Measurements from ENCODE around the gene PLXDC2. TPM values are rescaled to one million over a fixed set of nuclear protein-coding genes. Genes with fewer than 3 reads are reported as not detected.

PLXDC2 gene
- total and polyA plus RNA-seq, 2 donors: 7.1 to 8.0 TPM

- DNase-seq (ENCODE audit: low read depth in 6 of 9, low spot score in 9 of 9): no peak
These were observed 131.0 kb downstream of the PLXDC2 start for GRCh38 chr10:19947215-19947614.

DNA sequence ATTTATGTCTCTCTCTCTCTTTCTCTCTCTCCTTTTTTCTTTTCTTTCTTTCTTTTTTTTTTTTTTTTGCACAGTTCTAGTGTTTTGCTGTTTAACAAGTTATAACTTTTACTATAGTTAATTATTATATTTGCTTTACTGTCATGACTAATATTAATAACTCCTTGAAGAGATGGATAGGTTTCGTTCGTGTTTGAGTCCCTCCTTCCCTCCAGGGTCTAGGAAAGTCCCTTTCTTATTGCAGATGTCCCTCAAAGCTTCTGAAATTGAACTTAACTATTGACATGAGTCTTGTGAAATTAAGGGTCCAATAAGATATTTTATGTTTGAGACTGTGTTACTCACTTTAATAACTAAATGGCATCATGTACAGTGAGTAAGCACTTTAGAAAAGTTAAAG, 131.4 kb downstream of the PLXDC2 start:
- H3K9me3 ChIP-seq (ENCODE audit: control insufficient read depth in 2 of 2, insufficient read depth in 1 of 2, low read length in 1 of 2): peaks cover 0 to 2% of the 10 kb centered on the region in 2 donors
- 86% methylated on average over 2 of the region's 2 CpGs for WGBS
- H3K27ac ChIP-seq (ENCODE audit: low read depth in 1 of 2, low read length in 1 of 2): no peak overlapping the region
- no peak for DNase-seq (ENCODE audit: low read depth in 6 of 9, low spot score in 9 of 9)
- H3K36me3 ChIP-seq (ENCODE audit: control insufficient read depth in 2 of 2, insufficient read depth in 2 of 2, low read length in 1 of 2): no peaks in the 10 kb centered on the region
- no peak overlapping the region for H3K4me3 ChIP-seq (ENCODE audit: low read length in 2 of 2)
- H3K4me1 ChIP-seq (ENCODE audit: control insufficient read depth in 2 of 2, insufficient read depth in 2 of 2, low read length in 2 of 2): no peaks in the 10 kb centered on the region
- H3K27me3 ChIP-seq (ENCODE audit: control insufficient read depth in 2 of 2, insufficient read depth in 1 of 2, low read length in 1 of 2): no peaks in the 10 kb centered on the region

More at GRCh38 chr10:19947215-19947614, 131.0 kb downstream of the PLXDC2 start:
- no peak overlapping the region for H3K4me3 ChIP-seq (ENCODE audit: low read length in 2 of 2)
- H3K27ac ChIP-seq (ENCODE audit: low read depth in 1 of 2, low read length in 1 of 2): no peak overlapping the region
- no peaks in the 10 kb centered on the region for H3K4me1 ChIP-seq (ENCODE audit: control insufficient read depth in 2 of 2, insufficient read depth in 2 of 2, low read length in 2 of 2)
- 63% methylated on average over 3 of the region's 3 CpGs for WGBS
- peaks cover 0 to 2% of the 10 kb centered on the region in 2 donors for H3K9me3 ChIP-seq (ENCODE audit: control insufficient read depth in 2 of 2, insufficient read depth in 1 of 2, low read length in 1 of 2)
- no peaks in the 10 kb centered on the region for H3K36me3 ChIP-seq (ENCODE audit: control insufficient read depth in 2 of 2, insufficient read depth in 2 of 2, low read length in 1 of 2)
- H3K27me3 ChIP-seq (ENCODE audit: control insufficient read depth in 2 of 2, insufficient read depth in 1 of 2, low read length in 1 of 2): no peaks in the 10 kb centered on the region

GRCh38 chr10:19952224-19953010, 136.2 kb downstream of the PLXDC2 start:
- Histone ChIP-seq H3K9me3 (ENCODE audit: control insufficient read depth in 2 of 2, insufficient read depth in 1 of 2, low read length in 1 of 2) (no peaks in the 10 kb centered on the region), H3K4me1 (ENCODE audit: control insufficient read depth in 2 of 2, insufficient read depth in 2 of 2, low read length in 2 of 2) (no peaks in the 10 kb centered on the region), H3K27ac (ENCODE audit: low read depth in 1 of 2, low read length in 1 of 2) (no peak overlapping the region)

DNA sequence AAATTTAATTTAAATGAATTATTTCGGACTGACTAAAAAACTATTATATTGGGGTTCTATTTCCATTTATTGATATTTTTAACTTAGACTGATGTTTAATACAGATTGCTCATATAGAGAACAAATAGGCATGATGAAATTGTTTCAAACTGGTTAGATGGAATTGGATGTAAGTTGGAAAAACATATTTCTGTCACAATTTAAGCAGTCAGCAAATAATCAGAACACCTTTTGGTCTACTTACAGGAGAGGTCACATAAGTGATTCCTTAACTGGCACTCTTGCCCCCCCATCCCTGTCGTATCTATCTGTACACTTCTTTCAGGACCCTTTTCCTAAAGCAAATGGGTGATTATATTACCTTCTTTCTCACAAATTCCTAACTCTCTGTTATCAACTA, 138.4 kb downstream of the PLXDC2 start:
- no peaks in the 10 kb centered on the region for H3K9me3 ChIP-seq (ENCODE audit: control insufficient read depth in 2 of 2, insufficient read depth in 1 of 2, low read length in 1 of 2)
- no peak for DNase-seq (ENCODE audit: low read depth in 6 of 9, low spot score in 9 of 9)
- H3K27me3 ChIP-seq (ENCODE audit: control insufficient read depth in 2 of 2, insufficient read depth in 1 of 2, low read length in 1 of 2): no peaks in the 10 kb centered on the region
- WGBS: 97% methylated on average over 2 of the region's 2 CpGs
- H3K36me3 ChIP-seq (ENCODE audit: control insufficient read depth in 2 of 2, insufficient read depth in 2 of 2, low read length in 1 of 2): no peaks in the 10 kb centered on the region
- no peak overlapping the region for H3K4me3 ChIP-seq (ENCODE audit: low read length in 2 of 2)
- no peak overlapping the region for H3K27ac ChIP-seq (ENCODE audit: low read depth in 1 of 2, low read length in 1 of 2)
- H3K4me1 ChIP-seq (ENCODE audit: control insufficient read depth in 2 of 2, insufficient read depth in 2 of 2, low read length in 2 of 2): no peaks in the 10 kb centered on the region

More at GRCh38 chr10:19952224-19953010, 136.2 kb downstream of the PLXDC2 start:
- Histone ChIP-seq H3K27me3 (ENCODE audit: control insufficient read depth in 2 of 2, insufficient read depth in 1 of 2, low read length in 1 of 2) (no peaks in the 10 kb centered on the region), H3K36me3 (ENCODE audit: control insufficient read depth in 2 of 2, insufficient read depth in 2 of 2, low read length in 1 of 2) (no peaks in the 10 kb centered on the region), H3K4me3 (ENCODE audit: low read length in 2 of 2) (no peak overlapping the region)
- 92% methylated on average over 7 of the region's 7 CpGs for WGBS
- DNase-seq (ENCODE audit: low read depth in 6 of 9, low spot score in 9 of 9): no peak

DNA sequence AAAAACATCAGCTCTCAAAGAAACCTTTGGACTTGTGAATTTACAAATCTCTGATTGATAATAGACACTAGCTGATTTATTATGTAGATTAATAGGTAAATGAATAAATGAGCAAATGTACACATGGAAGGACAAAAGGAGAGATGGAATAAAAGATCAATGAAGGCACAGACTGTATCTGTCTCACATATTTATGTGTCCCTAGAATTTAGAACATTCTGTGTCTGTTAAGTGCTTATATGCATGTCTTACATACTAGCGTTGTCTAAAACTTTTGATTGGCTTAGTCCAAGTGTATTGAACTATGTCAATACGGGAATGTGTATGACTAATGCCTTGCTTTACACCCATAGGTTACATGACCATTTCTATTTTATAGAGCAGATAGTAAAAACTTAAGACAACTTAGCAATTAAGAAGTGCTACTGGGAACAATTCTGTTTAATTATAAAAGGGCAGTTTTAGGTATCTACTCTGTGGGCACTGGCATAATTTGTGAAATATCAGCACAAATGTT, 140.3 kb downstream of the PLXDC2 start:
- Histone ChIP-seq H3K36me3 (ENCODE audit: control insufficient read depth in 2 of 2, insufficient read depth in 2 of 2, low read length in 1 of 2) (no peaks in the 10 kb centered on the region), H3K4me3 (ENCODE audit: low read length in 2 of 2) (no peak overlapping the region), H3K27me3 (ENCODE audit: control insufficient read depth in 2 of 2, insufficient read depth in 1 of 2, low read length in 1 of 2) (no peaks in the 10 kb centered on the region), H3K9me3 (ENCODE audit: control insufficient read depth in 2 of 2, insufficient read depth in 1 of 2, low read length in 1 of 2) (no peaks in the 10 kb centered on the region), H3K4me1 (ENCODE audit: control insufficient read depth in 2 of 2, insufficient read depth in 2 of 2, low read length in 2 of 2) (no peaks in the 10 kb centered on the region), H3K27ac (ENCODE audit: low read depth in 1 of 2, low read length in 1 of 2) (no peak overlapping the region)
- no peak for DNase-seq (ENCODE audit: low read depth in 6 of 9, low spot score in 9 of 9)
- WGBS: 97% methylated on average over 2 of the region's 2 CpGs

GRCh38 chr10:19958787-19959186, 142.6 kb downstream of the PLXDC2 start:
- no peaks in the 10 kb centered on the region for H3K9me3 ChIP-seq (ENCODE audit: control insufficient read depth in 2 of 2, insufficient read depth in 1 of 2, low read length in 1 of 2)
- no peak for DNase-seq (ENCODE audit: low read depth in 6 of 9, low spot score in 9 of 9)
- H3K4me1 ChIP-seq (ENCODE audit: control insufficient read depth in 2 of 2, insufficient read depth in 2 of 2, low read length in 2 of 2): no peaks in the 10 kb centered on the region
- H3K36me3 ChIP-seq (ENCODE audit: control insufficient read depth in 2 of 2, insufficient read depth in 2 of 2, low read length in 1 of 2): no peaks in the 10 kb centered on the region
- no peak overlapping the region for H3K27ac ChIP-seq (ENCODE audit: low read depth in 1 of 2, low read length in 1 of 2)
- H3K27me3 ChIP-seq (ENCODE audit: control insufficient read depth in 2 of 2, insufficient read depth in 1 of 2, low read length in 1 of 2): no peaks in the 10 kb centered on the region
- no peak overlapping the region for H3K4me3 ChIP-seq (ENCODE audit: low read length in 2 of 2)

DNA sequence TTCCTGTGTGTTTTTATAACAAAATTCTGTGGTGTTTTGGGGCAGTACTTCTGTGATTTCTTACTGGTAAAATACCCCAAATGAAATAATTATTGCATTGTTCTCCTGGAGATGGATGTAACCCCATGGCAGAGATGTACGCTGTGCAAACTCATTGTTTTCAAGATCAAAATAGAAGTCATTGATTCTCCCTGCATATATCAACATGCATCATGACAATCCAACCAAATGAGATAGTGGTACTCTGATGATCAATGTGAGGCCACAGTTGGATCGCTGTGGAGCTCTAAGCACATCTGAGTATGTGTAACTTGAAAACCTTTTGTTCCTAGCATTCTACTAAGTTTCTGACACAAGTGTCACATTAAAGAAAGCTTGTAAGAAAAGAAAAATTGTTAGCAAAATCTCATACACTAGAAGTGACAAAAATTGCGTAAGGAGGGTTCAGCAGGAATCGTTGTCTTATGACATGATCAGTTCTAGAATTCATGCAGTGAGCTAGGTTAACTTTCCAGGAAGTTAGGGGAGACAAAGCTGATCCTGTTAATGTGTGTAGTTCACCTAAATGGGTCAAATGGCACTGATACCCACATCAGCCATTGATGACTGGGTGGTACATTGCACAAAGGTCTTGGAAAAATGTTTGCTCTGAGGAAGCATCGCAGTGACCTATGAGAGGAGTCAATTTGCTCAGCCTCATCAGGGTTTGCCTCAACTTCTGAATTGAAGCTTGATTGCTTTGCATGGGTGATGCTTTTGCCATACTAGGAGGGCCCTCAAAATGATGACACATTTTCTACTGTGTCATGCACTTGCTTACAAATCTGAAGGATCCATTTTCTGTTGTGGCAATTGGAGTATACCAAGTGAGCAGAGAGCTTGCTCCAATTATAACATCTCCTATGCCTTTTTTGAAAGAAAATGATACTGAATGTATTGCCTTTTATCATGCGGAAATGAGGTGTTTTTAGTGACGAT, 145.1 kb downstream of the PLXDC2 start:
- Histone ChIP-seq H3K4me3 (ENCODE audit: low read length in 2 of 2) (no peak overlapping the region), H3K36me3 (ENCODE audit: control insufficient read depth in 2 of 2, insufficient read depth in 2 of 2, low read length in 1 of 2) (no peaks in the 10 kb centered on the region), H3K27me3 (ENCODE audit: control insufficient read depth in 2 of 2, insufficient read depth in 1 of 2, low read length in 1 of 2) (no peaks in the 10 kb centered on the region), H3K27ac (ENCODE audit: low read depth in 1 of 2, low read length in 1 of 2) (no peak overlapping the region), H3K4me1 (ENCODE audit: control insufficient read depth in 2 of 2, insufficient read depth in 2 of 2, low read length in 2 of 2) (no peaks in the 10 kb centered on the region), H3K9me3 (ENCODE audit: control insufficient read depth in 2 of 2, insufficient read depth in 1 of 2, low read length in 1 of 2) (no peaks in the 10 kb centered on the region)
- no peak for DNase-seq (ENCODE audit: low read depth in 6 of 9, low spot score in 9 of 9)
- WGBS: 94% methylated on average over 7 of the region's 7 CpGs

DNA sequence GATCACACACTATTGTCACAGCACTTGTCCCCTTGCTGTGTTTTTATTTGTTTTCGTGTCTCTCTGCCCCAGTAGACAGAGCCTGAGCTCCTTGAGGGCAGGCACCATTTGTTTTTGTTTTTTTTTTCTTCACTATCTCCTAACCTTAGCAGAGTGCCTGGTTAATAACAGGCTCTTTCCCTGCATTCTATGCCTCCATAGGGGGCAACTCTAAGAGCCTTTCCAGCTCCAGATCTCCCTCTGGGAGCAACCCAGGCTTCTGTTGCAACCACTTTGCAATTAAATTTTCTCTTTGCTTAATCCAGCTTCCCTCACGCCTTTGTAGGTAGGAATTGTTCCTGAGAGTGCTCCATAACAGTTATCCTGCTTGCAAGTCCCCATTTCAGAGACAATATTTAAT, 148.4 kb downstream of the PLXDC2 start:
- H3K27me3 ChIP-seq (ENCODE audit: control insufficient read depth in 2 of 2, insufficient read depth in 1 of 2, low read length in 1 of 2): no peaks in the 10 kb centered on the region
- WGBS: 90% methylated on average over 2 of the region's 2 CpGs
- no peak overlapping the region for H3K4me3 ChIP-seq (ENCODE audit: low read length in 2 of 2)

GRCh38 chr10:19966751-19967150, 150.5 kb downstream of the PLXDC2 start:
- 97% methylated on average over 7 of the region's 7 CpGs for WGBS
- no peaks in the 10 kb centered on the region for H3K9me3 ChIP-seq (ENCODE audit: control insufficient read depth in 2 of 2, insufficient read depth in 1 of 2, low read length in 1 of 2)
- no peak for DNase-seq (ENCODE audit: low read depth in 6 of 9, low spot score in 9 of 9)

More for the DNA sequence above, 148.4 kb downstream of the PLXDC2 start:
- no peaks in the 10 kb centered on the region for H3K36me3 ChIP-seq (ENCODE audit: control insufficient read depth in 2 of 2, insufficient read depth in 2 of 2, low read length in 1 of 2)
- no peak for DNase-seq (ENCODE audit: low read depth in 6 of 9, low spot score in 9 of 9)
- no peaks in the 10 kb centered on the region for H3K4me1 ChIP-seq (ENCODE audit: control insufficient read depth in 2 of 2, insufficient read depth in 2 of 2, low read length in 2 of 2)
- no peak overlapping the region for H3K27ac ChIP-seq (ENCODE audit: low read depth in 1 of 2, low read length in 1 of 2)
- no peaks in the 10 kb centered on the region for H3K9me3 ChIP-seq (ENCODE audit: control insufficient read depth in 2 of 2, insufficient read depth in 1 of 2, low read length in 1 of 2)

More at GRCh38 chr10:19966751-19967150, 150.5 kb downstream of the PLXDC2 start:
- Histone ChIP-seq H3K36me3 (ENCODE audit: control insufficient read depth in 2 of 2, insufficient read depth in 2 of 2, low read length in 1 of 2) (no peaks in the 10 kb centered on the region), H3K27me3 (ENCODE audit: control insufficient read depth in 2 of 2, insufficient read depth in 1 of 2, low read length in 1 of 2) (no peaks in the 10 kb centered on the region), H3K27ac (ENCODE audit: low read depth in 1 of 2, low read length in 1 of 2) (no peak overlapping the region), H3K4me3 (ENCODE audit: low read length in 2 of 2) (no peak overlapping the region), H3K4me1 (ENCODE audit: control insufficient read depth in 2 of 2, insufficient read depth in 2 of 2, low read length in 2 of 2) (no peaks in the 10 kb centered on the region)
